SK-N-MC (cell line): ENCODE measurements around the gene AASS.

Experiments used
- EZH2 ChIP-seq: fragments of 200-600 bp; sonication (generic); IDR thresholded peaks from one replicate; pipeline ENCODE4 v1.6.1; 2017; ENCODE audit warnings: antibody characterized with exemption
- FOXP2 ChIP-seq: optimal IDR thresholded peaks from 2 replicates; pipeline ENCODE3; 2011; ENCODE audit warnings: mild to moderate bottlenecking, moderate library complexity; ENCODE audit not compliant: insufficient read depth; ENCODE audit errors: extremely low read length, control extremely low read depth
- POLR2AphosphoS5 ChIP-seq: IDR thresholded peaks from 2 replicates; pipeline ENCODE4 v1.6.1; 2012; ENCODE audit warnings: mild to moderate bottlenecking, low read depth, low read length, borderline replicate concordance

- TF ChIP-seq EZH2, result no peak
- no peak for TF ChIP-seq POLR2AphosphoS5
- TF ChIP-seq FOXP2, result no peak
These were observed 25.3 kb downstream of the AASS start for GRCh38 chr7:122118757-122119156.
